ENCODE results near the gene ADARB2.

DNA sequence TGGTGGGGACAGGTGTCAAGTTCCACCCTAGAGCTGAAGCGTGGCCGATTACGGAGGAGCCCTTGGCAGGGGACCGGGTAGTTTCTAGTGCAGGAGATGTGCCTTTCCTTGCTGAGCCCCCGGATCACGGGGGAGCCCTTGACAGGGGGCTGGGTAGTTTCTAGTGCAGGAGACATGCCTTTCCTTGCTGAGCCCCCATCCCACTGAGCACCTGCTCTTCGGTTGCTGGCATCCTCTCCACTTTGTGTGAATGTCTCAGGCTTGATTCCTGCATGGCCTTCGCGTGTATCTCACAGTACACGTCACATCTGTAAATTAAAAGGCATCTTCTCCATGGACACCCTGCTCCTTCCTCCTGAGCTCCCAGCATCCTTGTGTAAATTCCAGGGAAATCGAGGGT is 263.5 kb downstream of the ADARB2 start:
- no peak for TF ChIP-seq YY1 (IDR thresholded peaks at IDR 0.05)
- TF ChIP-seq, protein P1, sequence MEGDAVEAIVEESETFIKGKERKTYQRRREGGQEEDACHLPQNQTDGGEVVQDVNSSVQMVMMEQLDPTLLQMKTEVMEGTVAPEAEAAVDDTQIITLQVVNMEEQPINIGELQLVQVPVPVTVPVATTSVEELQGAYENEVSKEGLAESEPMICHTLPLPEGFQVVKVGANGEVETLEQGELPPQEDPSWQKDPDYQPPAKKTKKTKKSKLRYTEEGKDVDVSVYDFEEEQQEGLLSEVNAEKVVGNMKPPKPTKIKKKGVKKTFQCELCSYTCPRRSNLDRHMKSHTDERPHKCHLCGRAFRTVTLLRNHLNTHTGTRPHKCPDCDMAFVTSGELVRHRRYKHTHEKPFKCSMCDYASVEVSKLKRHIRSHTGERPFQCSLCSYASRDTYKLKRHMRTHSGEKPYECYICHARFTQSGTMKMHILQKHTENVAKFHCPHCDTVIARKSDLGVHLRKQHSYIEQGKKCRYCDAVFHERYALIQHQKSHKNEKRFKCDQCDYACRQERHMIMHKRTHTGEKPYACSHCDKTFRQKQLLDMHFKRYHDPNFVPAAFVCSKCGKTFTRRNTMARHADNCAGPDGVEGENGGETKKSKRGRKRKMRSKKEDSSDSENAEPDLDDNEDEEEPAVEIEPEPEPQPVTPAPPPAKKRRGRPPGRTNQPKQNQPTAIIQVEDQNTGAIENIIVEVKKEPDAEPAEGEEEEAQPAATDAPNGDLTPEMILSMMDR (IDR thresholded peaks at IDR 0.05; ENCODE audit: low read depth, low read length, missing input control) = no peak
